ENCODE data around the gene PRKRIP1.

DNA sequence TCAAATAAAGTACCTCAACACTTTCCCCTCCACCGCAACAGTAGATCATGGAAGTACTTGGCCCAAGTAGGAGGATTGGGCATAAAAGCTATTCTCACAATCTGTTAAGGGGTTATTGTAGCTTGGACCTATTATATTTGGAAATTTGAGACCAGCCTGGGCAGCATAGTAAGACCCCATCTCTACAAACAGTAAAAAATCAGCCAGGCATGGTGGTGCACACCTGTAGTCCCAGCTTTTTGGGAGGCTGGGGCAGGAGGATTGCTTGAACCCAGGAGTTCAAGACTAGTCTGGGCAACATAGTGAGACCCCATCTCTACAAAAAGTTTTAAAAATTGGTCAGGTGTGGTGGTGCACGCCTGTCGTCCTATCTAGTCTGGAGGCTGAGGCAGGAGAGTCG, 13.2 kb downstream of the PRKRIP1 start:
- TF ChIP-seq, protein P1, sequence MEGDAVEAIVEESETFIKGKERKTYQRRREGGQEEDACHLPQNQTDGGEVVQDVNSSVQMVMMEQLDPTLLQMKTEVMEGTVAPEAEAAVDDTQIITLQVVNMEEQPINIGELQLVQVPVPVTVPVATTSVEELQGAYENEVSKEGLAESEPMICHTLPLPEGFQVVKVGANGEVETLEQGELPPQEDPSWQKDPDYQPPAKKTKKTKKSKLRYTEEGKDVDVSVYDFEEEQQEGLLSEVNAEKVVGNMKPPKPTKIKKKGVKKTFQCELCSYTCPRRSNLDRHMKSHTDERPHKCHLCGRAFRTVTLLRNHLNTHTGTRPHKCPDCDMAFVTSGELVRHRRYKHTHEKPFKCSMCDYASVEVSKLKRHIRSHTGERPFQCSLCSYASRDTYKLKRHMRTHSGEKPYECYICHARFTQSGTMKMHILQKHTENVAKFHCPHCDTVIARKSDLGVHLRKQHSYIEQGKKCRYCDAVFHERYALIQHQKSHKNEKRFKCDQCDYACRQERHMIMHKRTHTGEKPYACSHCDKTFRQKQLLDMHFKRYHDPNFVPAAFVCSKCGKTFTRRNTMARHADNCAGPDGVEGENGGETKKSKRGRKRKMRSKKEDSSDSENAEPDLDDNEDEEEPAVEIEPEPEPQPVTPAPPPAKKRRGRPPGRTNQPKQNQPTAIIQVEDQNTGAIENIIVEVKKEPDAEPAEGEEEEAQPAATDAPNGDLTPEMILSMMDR (IDR thresholded peaks at IDR 0.05; ENCODE audit: low read depth, low read length) = no peak
- no peak for TF ChIP-seq POLR2A (IDR thresholded peaks at IDR 0.05; ENCODE audit: extremely low read depth, insufficient read length)
- TF ChIP-seq, protein P2, sequence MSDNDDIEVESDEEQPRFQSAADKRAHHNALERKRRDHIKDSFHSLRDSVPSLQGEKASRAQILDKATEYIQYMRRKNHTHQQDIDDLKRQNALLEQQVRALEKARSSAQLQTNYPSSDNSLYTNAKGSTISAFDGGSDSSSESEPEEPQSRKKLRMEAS (IDR thresholded peaks at IDR 0.05; ENCODE audit: low read depth, low read length) = no peak

Measured in NB4 (cell line).